ENCODE data around the gene TMEM91.
"Not testable (repeated sequence)": the region's sequence is repeated elsewhere in the genome, so short reads cannot be mapped to it uniquely, and the experiment has no call there.

Gene TMEM91

GRCh38 chr19:41381536-41381935 is 5.2 kb downstream of the TMEM91 start:
- DNase-seq: not testable (repeated sequence)

- no peak for DNase-seq
Measured at GRCh38 chr19:41384351-41384750, 8.0 kb downstream of the TMEM91 start.

- DNase-seq: no peak
Measured at GRCh38 chr19:41386442-41386841, 10.1 kb downstream of the TMEM91 start.

GRCh38 chr19:41391618-41392017 is 15.3 kb downstream of the TMEM91 start:
- no peak for DNase-seq

GRCh38 chr19:41392775-41393174 is 16.4 kb downstream of the TMEM91 start:
- no peak for DNase-seq

GRCh38 chr19:41395355-41395754 is 19.0 kb downstream of the TMEM91 start:
- no peak for DNase-seq

GRCh38 chr19:41397086-41398049 is 21.0 kb downstream of the TMEM91 start, which contains the start of the genes BCKDHA and EXOSC5:
Gene BCKDHA (plus strand): TSS chr19:41397818. CDS start chr19:41397828, 10 bp downstream.
Gene EXOSC5 (minus strand): TSS chr19:41397359. CDS start chr19:41397328, 31 bp downstream.
- peak; percentile 98 for DNase-seq

GRCh38 chr19:41398050-41398418 is 21.7 kb downstream of the TMEM91 start:
- DNase-seq: no peak

GRCh38 chr19:41398598-41398997 is 22.3 kb downstream of the TMEM91 start:
- DNase-seq: no peak

GRCh38 chr19:41399091-41399490 is 22.8 kb downstream of the TMEM91 start:
- no peak for DNase-seq

- DNase-seq: no peak
Measured at GRCh38 chr19:41399525-41399924, 23.2 kb downstream of the TMEM91 start.

GRCh38 chr19:41401483-41401882 is 25.1 kb downstream of the TMEM91 start:
- DNase-seq: no peak

- no peak for DNase-seq
Measured at GRCh38 chr19:41402010-41402409, 25.7 kb downstream of the TMEM91 start.

GRCh38 chr19:41403181-41403970 is 27.0 kb downstream of the TMEM91 start:
- DNase-seq: no peak

- no peak for DNase-seq
Measured at GRCh38 chr19:41405776-41406175, 29.4 kb downstream of the TMEM91 start.

- no peak for DNase-seq
Measured at GRCh38 chr19:41407271-41407670, 30.9 kb downstream of the TMEM91 start.

GRCh38 chr19:41408256-41408655 is 31.9 kb downstream of the TMEM91 start:
- no peak for DNase-seq

GRCh38 chr19:41408846-41409245 is 32.5 kb downstream of the TMEM91 start:
- not testable (repeated sequence) for DNase-seq

- no peak for DNase-seq
Measured at GRCh38 chr19:41409288-41409687, 33.0 kb downstream of the TMEM91 start.

- DNase-seq: no peak
Measured at GRCh38 chr19:41410336-41411054, 34.2 kb downstream of the TMEM91 start.

- no peak for DNase-seq
Measured at GRCh38 chr19:41411100-41411967, 35.0 kb downstream of the TMEM91 start.

GRCh38 chr19:41411968-41412265 is 35.6 kb downstream of the TMEM91 start:
- DNase-seq: no peak

Data from activated CD4-positive, alpha-beta T cell treated with anti-CD3 and anti-CD28 coated beads for 1 hour (primary cell).